WTC11 (cell line): Measurements from ENCODE around the gene PTPN6. TPM values are rescaled to one million over a fixed set of nuclear protein-coding genes. Genes with fewer than 3 reads are reported as not detected.

Experiments
- ATAC-seq: fragments of 200-7000 bp; cut with Tn5 transposase; 2 replicates; pipeline ENCODE4 v1.10.0; 2021; ENCODE audit warnings: mild to moderate bottlenecking, moderate library complexity
- CTCF ChIA-PET: fragments of 300-600 bp; sonication (Branson Sonifier 250); formaldehyde crosslinking; loops from one replicate; lab custom pipeline; 2021; ENCODE audit warnings: antibody characterized with exemption; lab: Charles Lee
- POLR2A ChIA-PET: fragments of 350-600 bp; sonication (Branson Sonifier 250); formaldehyde crosslinking; loops from one replicate; lab custom pipeline; 2021; ENCODE audit warnings: antibody characterized with exemption; lab: Charles Lee
- DNase-seq: peaks from one replicate; pipeline ENCODE4 v3.0.0; 2021; ENCODE audit warnings: low spot score
- H3K27ac Mint-ChIP-seq: 2 replicates; pipeline ENCODE4 v1.8.0; 2021; ENCODE audit warnings: mixed read lengths
- H3K27me3 Mint-ChIP-seq: 2 replicates; pipeline ENCODE4 v1.8.0; 2021; ENCODE audit warnings: low read depth, mild to moderate bottlenecking, moderate library complexity, mixed read lengths
- H3K36me3 Mint-ChIP-seq: 2 replicates; pipeline ENCODE4 v1.8.0; 2021; ENCODE audit warnings: mixed read lengths
- H3K4me1 Mint-ChIP-seq: 2 replicates; pipeline ENCODE4 v1.8.0; 2022; ENCODE audit warnings: mixed read lengths
- H3K4me3 Mint-ChIP-seq: 2 replicates; pipeline ENCODE4 v1.8.0; 2021; ENCODE audit warnings: mild to moderate bottlenecking, moderate library complexity, mixed read lengths
- H3K9me3 Mint-ChIP-seq: 2 replicates; pipeline ENCODE4 v1.8.0; 2021; ENCODE audit warnings: mixed read lengths
- CREM ChIP-seq: sonication (generic); formaldehyde crosslinking; IDR thresholded peaks from 2 replicates; pipeline ENCODE4 v1.8.1; 2022; ENCODE audit warnings: mild to moderate bottlenecking, missing genetic modification reagents, moderate library complexity
- ETV6 ChIP-seq: sonication (generic); formaldehyde crosslinking; IDR thresholded peaks from 2 replicates; pipeline ENCODE4 v1.8.1; 2022; ENCODE audit warnings: mild to moderate bottlenecking, missing genetic modification reagents
- FOXP1 ChIP-seq: sonication (generic); formaldehyde crosslinking; IDR thresholded peaks from 2 replicates; pipeline ENCODE4 v1.8.0; 2022; ENCODE audit warnings: missing genetic modification reagents, mild to moderate bottlenecking, moderate library complexity, borderline replicate concordance
- IRF2 ChIP-seq: sonication (generic); formaldehyde crosslinking; IDR thresholded peaks from 2 replicates; pipeline ENCODE4 v1.8.0; 2022; ENCODE audit warnings: low read depth, missing genetic modification reagents, borderline replicate concordance
- MXD4 ChIP-seq: fragments of 250-450 bp; sonication (Bioruptor Pico); IDR thresholded peaks from 2 replicates; pipeline ENCODE4 v1.8.0; 2021; ENCODE audit warnings: mild to moderate bottlenecking, moderate library complexity, borderline replicate concordance
- MYBL2 ChIP-seq: sonication (generic); formaldehyde crosslinking; IDR thresholded peaks from 2 replicates; pipeline ENCODE4 v1.8.1; 2023; ENCODE audit warnings: mild to moderate bottlenecking, moderate library complexity, missing genetic modification reagents
- NFE2L1 ChIP-seq: sonication (generic); formaldehyde crosslinking; IDR thresholded peaks from 2 replicates; pipeline ENCODE4 v1.8.1; 2023; ENCODE audit warnings: missing genetic modification reagents
- RORB ChIP-seq: fragments of 250-450 bp; sonication (Bioruptor Pico); IDR thresholded peaks from 2 replicates; pipeline ENCODE4 v1.9.0; 2021; ENCODE audit warnings: mild to moderate bottlenecking
- ZNF219 ChIP-seq: sonication (generic); formaldehyde crosslinking; IDR thresholded peaks from 2 replicates; pipeline ENCODE4 v1.8.0; 2023; ENCODE audit warnings: missing genetic modification reagents, mild to moderate bottlenecking, borderline replicate concordance
- ZNF263 ChIP-seq: sonication (generic); formaldehyde crosslinking; IDR thresholded peaks from 2 replicates; pipeline ENCODE4 v1.8.1; 2022; ENCODE audit warnings: low read depth, mild to moderate bottlenecking, moderate library complexity, missing genetic modification reagents
- ZNF416 ChIP-seq: fragments of 250-450 bp; sonication (Bioruptor Pico); IDR thresholded peaks from 2 replicates; pipeline ENCODE4 v1.9.0; 2021; ENCODE audit warnings: mild to moderate bottlenecking, inconsistent platforms
- total RNA-seq: library from RNA; stranded (reverse); gene quantifications from 3 replicates; pipeline ENCODE4 v1.2.3, GENCODE V29; 2021
- TF ChIP-seq, protein P1 (sequence below): sonication (generic); formaldehyde crosslinking; IDR thresholded peaks from 2 replicates; pipeline ENCODE4 v1.8.1; 2023; ENCODE audit warnings: mild to moderate bottlenecking, missing genetic modification reagents
- TF ChIP-seq, protein P2 (sequence below): sonication (generic); formaldehyde crosslinking; IDR thresholded peaks from 2 replicates; pipeline ENCODE4 v1.8.1; 2023; ENCODE audit warnings: mild to moderate bottlenecking, missing genetic modification reagents, moderate library complexity
- TF ChIP-seq, protein P3 (sequence below): sonication (generic); formaldehyde crosslinking; IDR thresholded peaks from 2 replicates; pipeline ENCODE4 v1.8.0; 2022; ENCODE audit warnings: mild to moderate bottlenecking, missing genetic modification reagents
- TF ChIP-seq, protein P4 (sequence below): fragments of 250-450 bp; sonication (Bioruptor Pico); IDR thresholded peaks from 2 replicates; pipeline ENCODE4 v1.9.0; 2021; ENCODE audit warnings: mild to moderate bottlenecking
- TF ChIP-seq, protein P5 (sequence below): fragments of 250-450 bp; sonication (Bioruptor Pico); IDR thresholded peaks from 2 replicates; pipeline ENCODE4 v1.9.0; 2021; ENCODE audit warnings: mild to moderate bottlenecking
- TF ChIP-seq, protein P6 (sequence below): fragments of 200-600 bp; IDR thresholded peaks from 2 replicates; pipeline ENCODE4 v1.8.0; 2022; ENCODE audit warnings: antibody characterized with exemption

PTPN6 gene
- total RNA-seq, 1 experiment from 2014 or later: 27.1 TPM

DNA sequence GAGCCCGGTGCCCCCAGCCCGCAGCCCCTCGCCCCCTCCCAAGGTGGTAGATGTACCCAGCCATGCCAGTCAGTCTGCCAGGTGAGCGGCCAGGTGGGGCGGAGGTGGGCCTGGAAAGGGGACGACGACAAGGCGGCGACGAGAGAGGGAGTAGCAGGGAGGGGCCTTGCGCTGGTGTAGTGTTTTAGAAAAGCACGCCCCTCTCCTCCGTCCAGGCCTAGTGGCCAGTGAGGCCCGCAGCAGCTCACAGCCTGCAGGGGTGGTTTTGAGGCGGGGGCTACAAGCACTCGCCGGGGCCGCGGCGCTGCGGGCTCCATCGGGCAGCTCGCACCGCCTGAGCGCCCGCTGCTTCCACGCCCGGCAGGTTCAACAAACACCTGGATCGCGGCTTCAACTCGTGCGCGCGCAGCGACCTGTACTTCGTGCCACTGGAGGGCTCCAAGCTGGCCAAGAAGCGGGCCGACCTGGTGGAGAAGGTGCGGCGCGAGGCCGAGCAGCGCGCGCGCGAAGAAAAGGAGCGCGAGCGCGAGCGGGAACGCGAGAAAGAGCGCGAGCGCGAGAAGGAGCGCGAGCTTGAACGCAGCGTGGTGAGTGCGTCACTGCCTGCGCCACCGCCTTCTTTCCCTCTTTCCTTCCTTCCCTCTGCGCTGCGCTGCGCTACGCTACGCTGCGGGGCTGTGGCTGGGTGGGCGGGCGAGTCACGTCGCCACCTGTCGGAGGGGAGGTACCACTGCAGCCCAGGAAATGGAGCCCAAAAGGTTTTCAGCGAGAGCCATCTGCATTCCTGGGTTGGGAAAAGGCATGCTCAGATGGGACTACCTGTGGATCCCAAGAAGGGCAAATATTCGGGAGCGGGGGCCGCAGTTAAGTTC is 13.4 kb upstream of the PTPN6 start (continued):
- TF ChIP-seq, protein P1, sequence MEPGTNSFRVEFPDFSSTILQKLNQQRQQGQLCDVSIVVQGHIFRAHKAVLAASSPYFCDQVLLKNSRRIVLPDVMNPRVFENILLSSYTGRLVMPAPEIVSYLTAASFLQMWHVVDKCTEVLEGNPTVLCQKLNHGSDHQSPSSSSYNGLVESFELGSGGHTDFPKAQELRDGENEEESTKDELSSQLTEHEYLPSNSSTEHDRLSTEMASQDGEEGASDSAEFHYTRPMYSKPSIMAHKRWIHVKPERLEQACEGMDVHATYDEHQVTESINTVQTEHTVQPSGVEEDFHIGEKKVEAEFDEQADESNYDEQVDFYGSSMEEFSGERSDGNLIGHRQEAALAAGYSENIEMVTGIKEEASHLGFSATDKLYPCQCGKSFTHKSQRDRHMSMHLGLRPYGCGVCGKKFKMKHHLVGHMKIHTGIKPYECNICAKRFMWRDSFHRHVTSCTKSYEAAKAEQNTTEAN (CRISPR knock-in tag): 0 out of 2 replicates have a peak, but pooled peaks have one; percentile 35
- TF ChIP-seq, protein P2, sequence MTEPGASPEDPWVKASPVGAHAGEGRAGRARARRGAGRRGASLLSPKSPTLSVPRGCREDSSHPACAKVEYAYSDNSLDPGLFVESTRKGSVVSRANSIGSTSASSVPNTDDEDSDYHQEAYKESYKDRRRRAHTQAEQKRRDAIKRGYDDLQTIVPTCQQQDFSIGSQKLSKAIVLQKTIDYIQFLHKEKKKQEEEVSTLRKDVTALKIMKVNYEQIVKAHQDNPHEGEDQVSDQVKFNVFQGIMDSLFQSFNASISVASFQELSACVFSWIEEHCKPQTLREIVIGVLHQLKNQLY: peak; percentile 95
- TF ChIP-seq NFE2L1 (CRISPR knock-in tag): peak; percentile 86; the same call in 1 of the 2 replicates
- TF ChIP-seq MYBL2 (CRISPR knock-in tag): peak; percentile 80
- TF ChIP-seq RORB (CRISPR knock-in tag): no peak
- peak; percentile 82 for TF ChIP-seq ZNF219 (CRISPR knock-in tag)
- TF ChIP-seq MXD4 (CRISPR knock-in tag): no peak
- TF ChIP-seq ETV6: peak; percentile 91
- TF ChIP-seq, protein P3, sequence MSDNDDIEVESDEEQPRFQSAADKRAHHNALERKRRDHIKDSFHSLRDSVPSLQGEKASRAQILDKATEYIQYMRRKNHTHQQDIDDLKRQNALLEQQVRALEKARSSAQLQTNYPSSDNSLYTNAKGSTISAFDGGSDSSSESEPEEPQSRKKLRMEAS (CRISPR knock-in tag): peak; percentile 89
- TF ChIP-seq, all 79 proteins: peak for 54

DNA sequence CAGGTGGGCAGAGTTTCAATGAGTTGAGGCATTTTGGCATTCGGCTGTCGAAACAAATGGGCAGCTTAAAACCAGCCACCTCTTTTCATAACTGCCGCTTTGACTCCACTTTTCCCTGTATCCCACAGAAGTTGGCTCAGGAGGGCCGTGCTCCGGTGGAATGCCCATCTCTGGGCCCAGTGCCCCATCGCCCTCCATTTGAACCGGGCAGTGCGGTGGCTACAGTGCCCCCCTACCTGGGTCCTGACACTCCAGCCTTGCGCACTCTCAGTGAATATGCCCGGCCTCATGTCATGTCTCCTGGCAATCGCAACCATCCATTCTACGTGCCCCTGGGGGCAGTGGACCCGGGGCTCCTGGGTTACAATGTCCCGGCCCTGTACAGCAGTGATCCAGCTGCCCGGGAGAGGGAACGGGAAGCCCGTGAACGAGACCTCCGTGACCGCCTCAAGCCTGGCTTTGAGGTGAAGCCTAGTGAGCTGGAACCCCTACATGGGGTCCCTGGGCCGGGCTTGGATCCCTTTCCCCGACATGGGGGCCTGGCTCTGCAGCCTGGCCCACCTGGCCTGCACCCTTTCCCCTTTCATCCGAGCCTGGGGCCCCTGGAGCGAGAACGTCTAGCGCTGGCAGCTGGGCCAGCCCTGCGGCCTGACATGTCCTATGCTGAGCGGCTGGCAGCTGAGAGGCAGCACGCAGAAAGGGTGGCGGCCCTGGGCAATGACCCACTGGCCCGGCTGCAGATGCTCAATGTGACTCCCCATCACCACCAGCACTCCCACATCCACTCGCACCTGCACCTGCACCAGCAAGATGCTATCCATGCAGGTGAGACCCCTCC is 12.6 kb upstream of the PTPN6 start:
- ChIA-PET POLR2A (interaction anchor here (1.0 to 4.3 kb wide), 12 partner anchors 8 to 173 kb away, joined by 3 to 44 read pairs (median 6); partner anchors contain the start of genes CDCA3, LPCAT3, SPSB2 and USP5), CTCF (interaction anchor here (0.9 to 6.9 kb wide), 15 partner anchors 7 to 175 kb away, joined by 3 to 93 read pairs (median 9); partner anchors contain the start of genes ATN1, CDCA3, ENO2 and LPCAT3)
- peaks cover 34% of the 10 kb centered on the region for H3K4me1 Mint-ChIP-seq
- H3K27ac Mint-ChIP-seq: peak overlapping the region; percentile 97
- H3K4me3 Mint-ChIP-seq: peak overlapping the region; percentile 69
- no peaks in the 10 kb centered on the region for H3K9me3 Mint-ChIP-seq
- H3K27me3 Mint-ChIP-seq: no peaks in the 10 kb centered on the region
- H3K36me3 Mint-ChIP-seq: peaks cover 36% of the 10 kb centered on the region
- ATAC-seq (no peak), DNase-seq (no peak)
- TF ChIP-seq, protein P4, sequence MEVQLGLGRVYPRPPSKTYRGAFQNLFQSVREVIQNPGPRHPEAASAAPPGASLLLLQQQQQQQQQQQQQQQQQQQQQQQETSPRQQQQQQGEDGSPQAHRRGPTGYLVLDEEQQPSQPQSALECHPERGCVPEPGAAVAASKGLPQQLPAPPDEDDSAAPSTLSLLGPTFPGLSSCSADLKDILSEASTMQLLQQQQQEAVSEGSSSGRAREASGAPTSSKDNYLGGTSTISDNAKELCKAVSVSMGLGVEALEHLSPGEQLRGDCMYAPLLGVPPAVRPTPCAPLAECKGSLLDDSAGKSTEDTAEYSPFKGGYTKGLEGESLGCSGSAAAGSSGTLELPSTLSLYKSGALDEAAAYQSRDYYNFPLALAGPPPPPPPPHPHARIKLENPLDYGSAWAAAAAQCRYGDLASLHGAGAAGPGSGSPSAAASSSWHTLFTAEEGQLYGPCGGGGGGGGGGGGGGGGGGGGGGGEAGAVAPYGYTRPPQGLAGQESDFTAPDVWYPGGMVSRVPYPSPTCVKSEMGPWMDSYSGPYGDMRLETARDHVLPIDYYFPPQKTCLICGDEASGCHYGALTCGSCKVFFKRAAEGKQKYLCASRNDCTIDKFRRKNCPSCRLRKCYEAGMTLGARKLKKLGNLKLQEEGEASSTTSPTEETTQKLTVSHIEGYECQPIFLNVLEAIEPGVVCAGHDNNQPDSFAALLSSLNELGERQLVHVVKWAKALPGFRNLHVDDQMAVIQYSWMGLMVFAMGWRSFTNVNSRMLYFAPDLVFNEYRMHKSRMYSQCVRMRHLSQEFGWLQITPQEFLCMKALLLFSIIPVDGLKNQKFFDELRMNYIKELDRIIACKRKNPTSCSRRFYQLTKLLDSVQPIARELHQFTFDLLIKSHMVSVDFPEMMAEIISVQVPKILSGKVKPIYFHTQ: 0 out of 2 replicates have a peak, but pooled peaks have one; percentile 56
- TF ChIP-seq IRF2 (CRISPR knock-in tag) (no peak), CREM (CRISPR knock-in tag) (no peak)
- TF ChIP-seq, protein P5, sequence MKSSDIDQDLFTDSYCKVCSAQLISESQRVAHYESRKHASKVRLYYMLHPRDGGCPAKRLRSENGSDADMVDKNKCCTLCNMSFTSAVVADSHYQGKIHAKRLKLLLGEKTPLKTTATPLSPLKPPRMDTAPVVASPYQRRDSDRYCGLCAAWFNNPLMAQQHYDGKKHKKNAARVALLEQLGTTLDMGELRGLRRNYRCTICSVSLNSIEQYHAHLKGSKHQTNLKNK: 0 out of 2 replicates have a peak, but pooled peaks have one; percentile 44

DNA sequence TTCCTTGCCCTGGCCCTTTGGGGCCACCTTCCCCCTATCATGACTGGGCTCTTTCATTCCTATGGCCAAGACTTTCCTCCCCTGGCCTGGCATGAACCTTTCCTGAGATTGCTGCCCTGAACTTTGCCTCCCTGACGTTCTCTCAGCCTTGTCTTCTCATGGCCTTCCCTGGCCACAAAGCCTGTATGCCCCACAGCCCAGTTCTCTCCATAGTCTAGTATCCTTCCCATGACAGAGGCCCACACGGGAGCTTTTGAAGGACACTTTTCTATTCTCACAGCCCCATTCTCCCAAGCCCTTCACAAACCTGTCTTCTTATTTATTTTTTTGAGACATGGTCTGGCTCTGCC is 12.0 kb upstream of the PTPN6 start:
- POLR2A ChIA-PET: interaction anchor here (0.7 to 4.3 kb wide), 4 partner anchors 13 to 77 kb away, joined by 3 to 44 read pairs (median 4); partner anchors contain the start of gene SPSB2
- Mint-ChIP-seq H3K9me3 (no peaks in the 10 kb centered on the region), H3K27me3 (no peaks in the 10 kb centered on the region), H3K36me3 (peaks cover 30% of the 10 kb centered on the region), H3K4me3 (peak overlapping the region; percentile 69), H3K4me1 (peaks cover 34% of the 10 kb centered on the region), H3K27ac (peak overlapping the region; percentile 97)
- DNase-seq (no peak), ATAC-seq (no peak)
- CTCF ChIA-PET: interaction anchor here (1.1 to 6.9 kb wide), 5 partner anchors 13 to 79 kb away, joined by 3 to 93 read pairs (median 31); partner anchors contain the start of genes ATN1, LPCAT3 and SPSB2
- TF ChIP-seq ZNF263 (CRISPR knock-in tag) (no peak), FOXP1 (CRISPR knock-in tag) (0 out of 2 replicates have a peak, but pooled peaks have one; percentile 15), ZNF416 (CRISPR knock-in tag) (0 out of 2 replicates have a peak, but pooled peaks have one; percentile 8)
- TF ChIP-seq, protein P6, sequence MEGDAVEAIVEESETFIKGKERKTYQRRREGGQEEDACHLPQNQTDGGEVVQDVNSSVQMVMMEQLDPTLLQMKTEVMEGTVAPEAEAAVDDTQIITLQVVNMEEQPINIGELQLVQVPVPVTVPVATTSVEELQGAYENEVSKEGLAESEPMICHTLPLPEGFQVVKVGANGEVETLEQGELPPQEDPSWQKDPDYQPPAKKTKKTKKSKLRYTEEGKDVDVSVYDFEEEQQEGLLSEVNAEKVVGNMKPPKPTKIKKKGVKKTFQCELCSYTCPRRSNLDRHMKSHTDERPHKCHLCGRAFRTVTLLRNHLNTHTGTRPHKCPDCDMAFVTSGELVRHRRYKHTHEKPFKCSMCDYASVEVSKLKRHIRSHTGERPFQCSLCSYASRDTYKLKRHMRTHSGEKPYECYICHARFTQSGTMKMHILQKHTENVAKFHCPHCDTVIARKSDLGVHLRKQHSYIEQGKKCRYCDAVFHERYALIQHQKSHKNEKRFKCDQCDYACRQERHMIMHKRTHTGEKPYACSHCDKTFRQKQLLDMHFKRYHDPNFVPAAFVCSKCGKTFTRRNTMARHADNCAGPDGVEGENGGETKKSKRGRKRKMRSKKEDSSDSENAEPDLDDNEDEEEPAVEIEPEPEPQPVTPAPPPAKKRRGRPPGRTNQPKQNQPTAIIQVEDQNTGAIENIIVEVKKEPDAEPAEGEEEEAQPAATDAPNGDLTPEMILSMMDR: no peak
